GM19035 (cell line): ENCODE results near the gene PPARGC1A.

Source experiments
- ATAC-seq: cut with Tn5 transposase; IDR thresholded peaks from one replicate; pipeline ENCODE4 v1.9.1; 2021; ENCODE audit not compliant: unreplicated experiment

The PPARGC1A gene

GRCh38 chr4:23847158-23847557, 42.7 kb downstream of the PPARGC1A start:
- no peak for ATAC-seq

GRCh38 chr4:23844961-23845360, 44.9 kb downstream of the PPARGC1A start:
- ATAC-seq: no peak

- ATAC-seq: no peak
These were observed 50.6 kb downstream of the PPARGC1A start for GRCh38 chr4:23839279-23839678.

- ATAC-seq: no peak
These were observed 51.2 kb downstream of the PPARGC1A start for GRCh38 chr4:23838607-23839006.

- ATAC-seq: no peak
These were observed 51.7 kb downstream of the PPARGC1A start for GRCh38 chr4:23838131-23838530.

GRCh38 chr4:23837371-23837770, 52.5 kb downstream of the PPARGC1A start:
- ATAC-seq: no peak

GRCh38 chr4:23835774-23836478, 53.9 kb downstream of the PPARGC1A start:
- no peak for ATAC-seq

- no peak for ATAC-seq
These were observed 61.1 kb downstream of the PPARGC1A start for GRCh38 chr4:23828779-23829178.

- ATAC-seq: no peak
These were observed 61.7 kb downstream of the PPARGC1A start for GRCh38 chr4:23828020-23828715.

GRCh38 chr4:23822181-23822580, 67.7 kb downstream of the PPARGC1A start:
- ATAC-seq: no peak

- no peak for ATAC-seq
These were observed 70.8 kb downstream of the PPARGC1A start for GRCh38 chr4:23819041-23819511.

GRCh38 chr4:23818097-23818885, 71.6 kb downstream of the PPARGC1A start:
- ATAC-seq: no peak

- ATAC-seq: no peak
These were observed 74.7 kb downstream of the PPARGC1A start for GRCh38 chr4:23814996-23815660.

- no peak for ATAC-seq
These were observed 75.3 kb downstream of the PPARGC1A start for GRCh38 chr4:23814587-23814986.

- ATAC-seq: no peak
These were observed 78.7 kb downstream of the PPARGC1A start for GRCh38 chr4:23811161-23811560.

GRCh38 chr4:23805450-23805851, 84.4 kb downstream of the PPARGC1A start:
- ATAC-seq: no peak

GRCh38 chr4:23789762-23790161, 100.1 kb downstream of the PPARGC1A start:
- no peak for ATAC-seq

GRCh38 chr4:23788460-23788859, 101.4 kb downstream of the PPARGC1A start:
- ATAC-seq: no peak

GRCh38 chr4:23788027-23788426, 101.8 kb downstream of the PPARGC1A start:
- no peak for ATAC-seq

- ATAC-seq: no peak
These were observed 106.9 kb downstream of the PPARGC1A start for GRCh38 chr4:23782778-23783437.

GRCh38 chr4:23779839-23780238, 110.0 kb downstream of the PPARGC1A start:
- no peak for ATAC-seq
